ENCODE measurements around the gene HNF1A.

The HNF1A gene

DNA sequence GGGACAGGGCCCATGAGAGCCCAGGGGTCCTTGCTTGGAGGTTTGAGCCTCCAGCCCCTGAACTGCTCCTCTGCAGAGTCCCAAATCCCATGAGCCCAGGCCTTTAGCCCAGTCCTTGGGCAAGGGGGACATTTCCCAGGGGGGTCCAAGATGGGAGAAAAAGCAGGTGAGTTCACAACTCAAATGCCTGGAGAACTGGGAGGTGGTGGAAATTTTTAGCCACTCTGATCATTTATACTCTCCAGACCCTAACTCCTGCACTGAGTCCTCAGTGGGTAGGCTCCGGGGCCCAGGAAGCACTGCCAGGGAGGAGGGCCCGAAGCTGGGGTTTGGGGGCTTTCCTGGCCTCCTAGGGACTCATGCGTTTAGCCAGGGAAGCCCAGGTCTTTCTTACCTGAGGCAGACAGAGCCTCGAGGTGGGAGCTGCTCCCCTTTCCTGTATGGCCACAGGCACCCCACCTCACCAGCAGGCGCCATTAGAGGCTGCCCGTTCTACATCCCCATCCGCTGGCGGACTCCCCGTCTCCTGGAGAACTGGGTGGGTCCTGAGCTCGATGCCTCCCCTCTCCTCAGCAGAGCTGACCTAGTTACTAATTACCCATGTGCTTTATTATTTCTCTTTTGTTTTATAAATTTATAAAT lies 998 bp downstream of the HNF1A start:
- Histone ChIP-seq H3K9me2 (replicated peaks; ENCODE audit: low read depth, low read length) (no peaks in the 10 kb centered on the region), H3K27me3 (ENCODE audit: insufficient read depth, low read length, poor library complexity, severe bottlenecking) (no peaks in the 10 kb centered on the region), H3K9ac (ENCODE audit: low read depth, low read length, poor library complexity, severe bottlenecking) (no peak overlapping the region), H3K79me2 (ENCODE audit: insufficient read depth, low read length) (no peaks in the 10 kb centered on the region), H3F3A (ENCODE audit: low read depth) (no peaks in the 10 kb centered on the region), H3K4me1 (ENCODE audit: insufficient read depth, low read length, poor library complexity, severe bottlenecking) (peaks cover 3% of the 10 kb centered on the region), H3K4me3 (ENCODE audit: low read length, poor library complexity, severe bottlenecking) (no peak overlapping the region), H3K9me3 (ENCODE audit: insufficient read depth, low read depth, low read length) (no peaks in the 10 kb centered on the region), H4K20me1 (ENCODE audit: insufficient read depth, low read length, poor library complexity, severe bottlenecking) (no peaks in the 10 kb centered on the region), H3K36me3 (ENCODE audit: insufficient read depth, low read length) (no peaks in the 10 kb centered on the region), H3K4me2 (ENCODE audit: low read depth, low read length, poor library complexity, severe bottlenecking) (no peak overlapping the region), H2AFZ (ENCODE audit: low read length) (no peak overlapping the region)
- TF ChIP-seq, protein P1, sequence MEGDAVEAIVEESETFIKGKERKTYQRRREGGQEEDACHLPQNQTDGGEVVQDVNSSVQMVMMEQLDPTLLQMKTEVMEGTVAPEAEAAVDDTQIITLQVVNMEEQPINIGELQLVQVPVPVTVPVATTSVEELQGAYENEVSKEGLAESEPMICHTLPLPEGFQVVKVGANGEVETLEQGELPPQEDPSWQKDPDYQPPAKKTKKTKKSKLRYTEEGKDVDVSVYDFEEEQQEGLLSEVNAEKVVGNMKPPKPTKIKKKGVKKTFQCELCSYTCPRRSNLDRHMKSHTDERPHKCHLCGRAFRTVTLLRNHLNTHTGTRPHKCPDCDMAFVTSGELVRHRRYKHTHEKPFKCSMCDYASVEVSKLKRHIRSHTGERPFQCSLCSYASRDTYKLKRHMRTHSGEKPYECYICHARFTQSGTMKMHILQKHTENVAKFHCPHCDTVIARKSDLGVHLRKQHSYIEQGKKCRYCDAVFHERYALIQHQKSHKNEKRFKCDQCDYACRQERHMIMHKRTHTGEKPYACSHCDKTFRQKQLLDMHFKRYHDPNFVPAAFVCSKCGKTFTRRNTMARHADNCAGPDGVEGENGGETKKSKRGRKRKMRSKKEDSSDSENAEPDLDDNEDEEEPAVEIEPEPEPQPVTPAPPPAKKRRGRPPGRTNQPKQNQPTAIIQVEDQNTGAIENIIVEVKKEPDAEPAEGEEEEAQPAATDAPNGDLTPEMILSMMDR (conservative IDR thresholded peaks at IDR 0.05; ENCODE audit: low read length), result no peak
- TF ChIP-seq EZH2phosphoT487 (IDR thresholded peaks at IDR 0.05; ENCODE audit: borderline replicate concordance), result no peak

DNA sequence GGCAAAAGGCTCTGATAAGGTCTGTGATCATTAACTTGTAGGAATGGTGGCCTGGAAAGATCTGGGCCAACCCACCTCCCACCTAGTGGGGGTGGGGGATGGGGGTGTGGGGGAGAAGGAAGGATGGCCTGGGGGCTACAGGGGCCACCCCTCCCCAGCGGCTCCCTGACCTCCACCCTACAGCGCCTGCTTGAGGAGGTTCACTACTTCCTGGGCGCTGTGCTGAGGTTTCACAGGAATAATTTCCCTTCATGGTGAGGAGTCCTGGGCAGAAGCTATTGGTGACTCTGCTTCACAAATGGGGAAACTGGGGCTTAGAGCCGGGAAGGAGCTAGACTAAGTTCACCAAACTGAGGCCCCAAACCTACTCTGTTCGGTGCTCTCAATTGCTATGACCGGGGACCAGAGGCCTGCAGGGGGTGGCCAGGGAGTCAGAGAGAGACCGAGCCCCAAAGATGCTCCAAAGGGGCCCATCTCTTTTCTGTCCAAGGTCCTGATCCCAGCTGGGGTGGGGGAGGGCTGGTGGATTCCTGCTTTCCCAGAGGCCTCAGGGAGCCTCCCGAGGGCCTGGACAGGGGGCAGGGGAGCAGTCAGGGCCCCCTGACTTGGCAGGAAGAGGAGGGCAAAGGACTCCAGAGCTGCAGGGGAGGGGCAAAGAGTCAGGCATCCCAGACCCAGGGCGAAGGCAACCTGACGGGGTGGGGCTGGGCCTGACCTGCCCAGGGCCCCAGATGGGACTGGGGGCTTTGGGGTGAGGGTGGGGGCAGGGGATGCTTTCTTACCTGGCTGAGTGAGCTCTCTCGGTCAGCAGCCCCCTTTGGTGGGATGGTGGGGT lies 1.7 kb downstream of the HNF1A start:
- Histone ChIP-seq H2AFZ (ENCODE audit: low read length) (no peak overlapping the region), H3K4me2 (ENCODE audit: low read depth, low read length, poor library complexity, severe bottlenecking) (no peak overlapping the region), H3F3A (ENCODE audit: low read depth) (no peaks in the 10 kb centered on the region), H3K9ac (ENCODE audit: low read depth, low read length, poor library complexity, severe bottlenecking) (no peak overlapping the region), H3K4me1 (ENCODE audit: insufficient read depth, low read length, poor library complexity, severe bottlenecking) (peaks cover 3% of the 10 kb centered on the region), H3K36me3 (ENCODE audit: insufficient read depth, low read length) (no peaks in the 10 kb centered on the region), H3K79me2 (ENCODE audit: insufficient read depth, low read length) (no peaks in the 10 kb centered on the region), H3K27me3 (ENCODE audit: insufficient read depth, low read length, poor library complexity, severe bottlenecking) (no peaks in the 10 kb centered on the region), H4K20me1 (ENCODE audit: insufficient read depth, low read length, poor library complexity, severe bottlenecking) (no peaks in the 10 kb centered on the region), H3K9me3 (ENCODE audit: insufficient read depth, low read depth, low read length) (no peaks in the 10 kb centered on the region), H3K4me3 (ENCODE audit: low read length, poor library complexity, severe bottlenecking) (no peak overlapping the region), H3K9me2 (replicated peaks; ENCODE audit: low read depth, low read length) (no peaks in the 10 kb centered on the region)
- no peak for TF ChIP-seq EZH2phosphoT487 (IDR thresholded peaks at IDR 0.05; ENCODE audit: borderline replicate concordance)
- TF ChIP-seq, protein P1 (conservative IDR thresholded peaks at IDR 0.05; ENCODE audit: low read length), result no peak

DNA sequence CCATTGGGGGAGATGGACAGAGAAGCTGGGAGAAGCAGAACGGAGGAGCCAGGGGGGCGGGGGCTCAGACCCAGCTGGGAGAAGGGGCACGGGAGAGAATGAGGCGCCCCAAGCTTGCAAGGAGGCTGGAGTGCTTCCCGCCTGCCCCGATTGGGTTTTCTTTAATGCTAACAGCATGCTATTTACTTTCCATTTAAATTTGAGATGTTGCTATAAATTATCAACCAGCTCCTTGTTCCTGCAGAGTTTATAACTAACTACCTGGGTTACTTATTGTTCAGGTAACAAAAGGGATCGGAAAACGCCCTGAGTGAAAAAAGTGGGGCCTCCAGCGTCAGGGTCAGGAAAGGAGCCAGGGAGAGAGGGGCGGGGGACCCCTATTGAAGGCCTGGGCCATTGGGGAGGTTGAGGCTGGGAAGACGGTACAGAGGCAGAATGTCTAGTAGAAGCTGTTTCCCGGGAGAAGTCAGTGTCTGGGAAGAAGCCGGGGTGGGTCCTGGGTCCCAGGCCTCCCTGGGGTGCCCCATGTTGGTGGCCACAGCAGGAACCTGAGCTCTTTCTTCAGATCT lies 2.5 kb downstream of the HNF1A start:
- H3K9me2 ChIP-seq (replicated peaks; ENCODE audit: low read depth, low read length), result no peaks in the 10 kb centered on the region
- H3K4me1 ChIP-seq (ENCODE audit: insufficient read depth, low read length, poor library complexity, severe bottlenecking), result peaks cover 3% of the 10 kb centered on the region
- no peaks in the 10 kb centered on the region for H3K36me3 ChIP-seq (ENCODE audit: insufficient read depth, low read length)
- H3K4me3 ChIP-seq (ENCODE audit: low read length, poor library complexity, severe bottlenecking), result no peak overlapping the region
- H3K9me3 ChIP-seq (ENCODE audit: insufficient read depth, low read depth, low read length), result no peaks in the 10 kb centered on the region
- H3K79me2 ChIP-seq (ENCODE audit: insufficient read depth, low read length), result no peaks in the 10 kb centered on the region
- TF ChIP-seq, protein P1 (conservative IDR thresholded peaks at IDR 0.05; ENCODE audit: low read length), result no peak
- no peak for TF ChIP-seq EZH2phosphoT487 (IDR thresholded peaks at IDR 0.05; ENCODE audit: borderline replicate concordance)
- no peak overlapping the region for H3K9ac ChIP-seq (ENCODE audit: low read depth, low read length, poor library complexity, severe bottlenecking)
- H3K27me3 ChIP-seq (ENCODE audit: insufficient read depth, low read length, poor library complexity, severe bottlenecking), result no peaks in the 10 kb centered on the region
- no peaks in the 10 kb centered on the region for H3F3A ChIP-seq (ENCODE audit: low read depth)
- no peak overlapping the region for H2AFZ ChIP-seq (ENCODE audit: low read length)
- H4K20me1 ChIP-seq (ENCODE audit: insufficient read depth, low read length, poor library complexity, severe bottlenecking), result no peaks in the 10 kb centered on the region
- H3K4me2 ChIP-seq (ENCODE audit: low read depth, low read length, poor library complexity, severe bottlenecking), result no peak overlapping the region
